HAP-1 (cell line): ENCODE measurements around the gene APOO.

Source experiments
- DNase-seq, 2 experiments: peaks; one replicate each; pipeline ENCODE4 v3.0.0-alpha.2; 2016 to 2020; ENCODE audit warnings: low spot score in 2 of 2
- H3K27me3 ChIP-seq: fragments of 250-450 bp; sonication (Bioruptor Pico); 2 replicates; pipeline ENCODE4 v1.5.1; 2020; ENCODE audit warnings: low read depth, mild to moderate bottlenecking, moderate library complexity
- H3K36me3 ChIP-seq: fragments of 250-450 bp; sonication (Bioruptor Pico); replicated peaks from 2 replicates; pipeline ENCODE4 v1.5.1; 2020; ENCODE audit warnings: mild to moderate bottlenecking
- H3K4me1 ChIP-seq: fragments of 250-450 bp; sonication (Bioruptor Pico); 2 replicates; pipeline ENCODE4 v1.5.1; 2020; ENCODE audit warnings: mild to moderate bottlenecking
- H3K4me3 ChIP-seq: fragments of 250-450 bp; sonication (Bioruptor Pico); 2 replicates; pipeline ENCODE4 v1.5.1; 2020; ENCODE audit warnings: mild to moderate bottlenecking, moderate library complexity
- H3K9me3 ChIP-seq: fragments of 250-450 bp; sonication (Bioruptor Pico); 2 replicates; pipeline ENCODE4 v1.5.1; 2020; ENCODE audit warnings: mild to moderate bottlenecking, moderate library complexity
- in situ Hi-C: fragments of 300-500 bp; cut with MboI; formaldehyde crosslinking; loops from 3 replicates; pipeline ENCODE4 v1.14.3; 2020; ENCODE audit warnings: low sequenced_read_pairs, inconsistent platforms, mixed read lengths

Gene APOO

GRCh38 chrX:23930894-23931604 is 23.3 kb upstream of the APOO start:
- in situ Hi-C loops = no loop called here
- no peaks in the 10 kb centered on the region for H3K36me3 ChIP-seq

DNA sequence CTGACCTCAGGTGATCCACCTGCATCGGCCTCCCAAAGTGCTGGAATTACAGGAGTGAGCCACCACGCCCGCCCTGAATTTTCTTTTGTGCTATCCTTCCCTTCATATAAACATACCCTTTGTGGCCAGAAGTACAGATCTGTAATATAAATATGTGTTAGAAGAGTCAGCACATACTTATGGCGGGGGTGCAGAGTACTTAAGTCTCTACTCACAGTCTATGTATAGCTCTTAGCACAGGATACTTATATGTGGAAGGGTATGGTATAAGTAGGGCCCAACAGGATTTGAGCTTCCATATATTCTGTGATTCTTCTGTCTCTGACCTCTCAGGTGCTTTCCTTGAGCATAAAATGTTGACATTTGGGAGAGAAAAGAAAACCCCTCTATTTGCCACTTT is 18.3 kb upstream of the APOO start:
- Histone ChIP-seq H3K4me3 (no peak overlapping the region), H3K36me3 (no peaks in the 10 kb centered on the region), H3K9me3 (no peaks in the 10 kb centered on the region; the same call in 1 of the 2 replicates), H3K4me1 (peaks cover 5% of the 10 kb centered on the region), H3K27me3 (no peaks in the 10 kb centered on the region)
- DNase-seq = no peak
- in situ Hi-C loops = no loop called here

More at GRCh38 chrX:23930894-23931604, 23.3 kb upstream of the APOO start:
- H3K4me1 ChIP-seq = peaks cover 9% of the 10 kb centered on the region
- DNase-seq = peak in 1 of 2 experiments; percentile 63
- H3K9me3 ChIP-seq = no peaks in the 10 kb centered on the region; the same call in 1 of the 2 replicates
- no peak overlapping the region for H3K4me3 ChIP-seq
- H3K27me3 ChIP-seq = no peaks in the 10 kb centered on the region

DNA sequence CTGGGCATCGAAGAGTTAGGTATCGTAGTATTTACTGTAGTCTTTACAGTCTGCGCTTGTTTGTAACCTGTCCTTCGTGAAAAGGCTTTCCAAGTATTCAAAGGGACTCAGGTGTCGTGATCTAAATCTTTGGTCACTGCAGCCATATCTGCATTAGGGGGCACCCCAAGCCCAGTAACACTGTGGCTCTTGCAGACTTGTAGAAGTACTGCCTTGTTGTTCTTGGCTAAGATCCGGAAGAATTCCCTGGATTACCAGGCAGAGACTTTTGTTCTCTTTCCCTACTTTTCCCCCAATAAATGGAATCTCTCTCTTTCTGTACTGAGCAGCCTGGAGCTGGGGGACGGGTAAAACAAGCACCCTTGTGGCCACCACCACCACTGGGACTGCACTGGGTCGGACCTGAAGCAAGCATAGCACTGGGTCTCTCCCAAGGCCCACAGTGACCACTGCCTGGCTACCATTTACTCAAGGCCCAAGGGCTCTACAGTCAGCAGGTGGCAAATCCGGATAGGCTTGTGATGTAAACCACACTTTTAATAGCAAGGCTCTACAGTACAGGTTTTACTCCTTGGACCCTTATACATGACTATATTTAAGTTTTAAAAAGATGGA is 12.1 kb upstream of the APOO start:
- H3K4me1 ChIP-seq = no peaks in the 10 kb centered on the region
- no peak overlapping the region for H3K4me3 ChIP-seq
- H3K27me3 ChIP-seq = no peaks in the 10 kb centered on the region; the same call in 1 of the 2 replicates
- no peaks in the 10 kb centered on the region for H3K36me3 ChIP-seq
- peaks cover 3% of the 10 kb centered on the region; the same call in 1 of the 2 replicates for H3K9me3 ChIP-seq
- in situ Hi-C loops = loop anchor here (10.0 to 25.0 kb wide), 2 partner anchors 105 to 317 kb away; partner anchors contain the start of gene KLHL15
- DNase-seq = no peak

GRCh38 chrX:23919148-23919547 is 11.4 kb upstream of the APOO start:
- in situ Hi-C loops = loop anchor here (10.0 to 25.0 kb wide), 2 partner anchors 106 to 318 kb away; partner anchors contain the start of gene KLHL15
- H3K4me1 ChIP-seq = no peaks in the 10 kb centered on the region
- no peak overlapping the region for H3K4me3 ChIP-seq
- H3K9me3 ChIP-seq = peaks cover 3% of the 10 kb centered on the region; the same call in 1 of the 2 replicates
- no peak for DNase-seq
- no peaks in the 10 kb centered on the region for H3K36me3 ChIP-seq
- no peaks in the 10 kb centered on the region; the same call in 1 of the 2 replicates for H3K27me3 ChIP-seq

GRCh38 chrX:23911126-23911835 is 3.5 kb upstream of the APOO start:
- no peak for DNase-seq
- no peak overlapping the region for H3K4me3 ChIP-seq
- no peaks in the 10 kb centered on the region for H3K36me3 ChIP-seq
- in situ Hi-C loops = loop anchor here (10.0 to 25.0 kb wide), 2 partner anchors 114 to 326 kb away; partner anchors contain the start of gene KLHL15
- H3K4me1 ChIP-seq = peaks cover 9% of the 10 kb centered on the region
- no peaks in the 10 kb centered on the region for H3K9me3 ChIP-seq
- H3K27me3 ChIP-seq = no peaks in the 10 kb centered on the region; the same call in 1 of the 2 replicates

DNA sequence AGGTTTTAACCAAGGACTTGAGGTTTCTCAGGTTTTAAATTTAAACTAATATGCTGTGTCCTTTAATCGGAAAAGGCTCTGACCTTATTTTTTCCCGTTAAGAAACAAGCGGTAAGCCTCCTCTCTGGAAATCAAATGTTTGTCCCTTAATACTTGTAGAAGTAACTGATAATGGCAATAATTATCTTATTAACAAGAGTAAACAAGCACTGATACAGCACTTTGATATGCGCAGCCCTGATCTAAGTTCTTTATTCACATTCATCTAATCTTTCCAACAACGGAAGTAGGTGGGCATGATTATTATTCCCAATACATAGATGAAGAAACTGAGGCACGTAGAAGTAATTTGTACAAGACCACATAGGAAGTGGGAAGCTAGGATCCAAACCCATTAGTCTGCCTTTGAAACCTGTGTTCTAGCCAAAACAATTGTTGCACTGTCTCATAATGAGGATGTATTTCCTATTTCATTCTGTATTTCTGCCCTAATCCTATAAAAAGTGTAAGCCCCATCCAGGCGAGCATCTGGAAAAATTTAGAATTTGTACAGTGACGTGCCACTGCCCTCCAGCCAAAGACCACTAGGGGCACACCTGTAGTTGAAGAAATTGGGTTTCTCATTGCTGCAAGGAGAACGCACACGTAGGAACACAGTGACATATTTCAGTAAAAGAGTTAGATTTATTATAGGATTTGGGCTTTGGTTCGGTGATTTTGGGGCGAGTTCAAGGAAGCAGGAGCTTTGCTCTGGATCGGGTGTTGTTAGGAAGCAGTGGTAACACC is 674 bp upstream of the APOO start:
- H3K4me3 ChIP-seq = peak overlapping the region; percentile 77
- H3K9me3 ChIP-seq = no peaks in the 10 kb centered on the region
- in situ Hi-C loops = loop anchor here (10.0 to 25.0 kb wide), 3 partner anchors 124 to 329 kb away; partner anchors contain the start of gene SAT1
- H3K36me3 ChIP-seq = no peaks in the 10 kb centered on the region
- H3K4me1 ChIP-seq = peaks cover 12% of the 10 kb centered on the region
- no peaks in the 10 kb centered on the region for H3K27me3 ChIP-seq
- DNase-seq = peak; percentile 34 to 54

DNA sequence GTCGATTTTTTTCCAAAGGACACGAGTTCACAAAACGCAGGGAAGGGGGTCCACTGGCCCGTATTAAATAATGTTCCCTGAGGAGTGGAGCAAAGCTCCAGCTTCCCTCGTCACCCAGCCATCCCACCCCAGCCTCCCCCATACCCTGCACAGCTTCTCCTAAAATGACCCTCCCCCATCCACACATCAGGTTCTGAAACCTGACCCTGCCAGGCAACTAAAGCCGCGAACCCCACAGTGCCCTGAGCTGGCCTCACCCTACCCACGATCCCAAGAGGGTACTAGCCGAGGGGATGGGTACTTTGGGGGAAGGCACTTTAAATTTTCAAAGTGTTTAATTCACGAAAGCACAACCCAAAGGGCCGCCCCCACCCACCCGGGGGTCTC is 634 bp downstream of the APOO start:
- Histone ChIP-seq H3K4me3 (peak overlapping the region; percentile 77), H3K27me3 (no peaks in the 10 kb centered on the region), H3K9me3 (no peaks in the 10 kb centered on the region), H3K36me3 (no peaks in the 10 kb centered on the region), H3K4me1 (peaks cover 15% of the 10 kb centered on the region)
- DNase-seq = peak in 1 of 2 experiments; percentile 57
- in situ Hi-C loops = loop anchor here (10.0 to 25.0 kb wide), 3 partner anchors 122 to 330 kb away; partner anchors contain the start of gene SAT1

GRCh38 chrX:23904096-23904495 is 3.6 kb downstream of the APOO start:
- in situ Hi-C loops = loop anchor here (5.0 to 25.0 kb wide), 4 partner anchors 119 to 333 kb away; partner anchors contain the start of gene SAT1
- H3K27me3 ChIP-seq = no peaks in the 10 kb centered on the region
- DNase-seq = peak; percentile 23 to 46
- H3K36me3 ChIP-seq = no peaks in the 10 kb centered on the region
- H3K4me3 ChIP-seq = no peak overlapping the region
- no peaks in the 10 kb centered on the region for H3K9me3 ChIP-seq
- peaks cover 17% of the 10 kb centered on the region for H3K4me1 ChIP-seq

GRCh38 chrX:23902419-23902818 is 5.3 kb downstream of the APOO start:
- DNase-seq = peak; percentile 26 to 75
- Histone ChIP-seq H3K4me1 (peaks cover 12% of the 10 kb centered on the region), H3K27me3 (no peaks in the 10 kb centered on the region), H3K4me3 (no peak overlapping the region), H3K36me3 (no peaks in the 10 kb centered on the region; the same call in 1 of the 2 replicates), H3K9me3 (no peaks in the 10 kb centered on the region)
- in situ Hi-C loops = loop anchor here (5.0 to 25.0 kb wide), 4 partner anchors 118 to 335 kb away; partner anchors contain the start of gene SAT1

DNA sequence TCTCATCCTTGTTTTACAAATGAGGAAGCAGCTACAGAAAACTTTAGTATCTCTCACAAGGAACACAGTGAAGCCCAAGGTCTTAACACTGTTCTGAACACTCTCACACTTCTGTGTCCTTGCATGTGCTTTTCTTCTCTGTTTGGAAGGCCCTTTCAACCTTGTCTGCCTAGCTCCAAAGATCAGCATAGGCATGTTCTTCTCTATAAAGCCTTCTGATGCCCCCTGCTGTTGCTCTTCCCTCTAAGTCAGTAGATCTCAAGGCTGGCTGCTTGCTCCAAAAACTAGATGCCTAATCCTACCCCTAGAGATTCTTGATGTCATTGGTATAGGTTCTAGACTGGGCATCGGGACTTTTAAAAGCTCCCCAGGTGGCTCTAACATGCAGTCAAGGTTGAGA is 5.9 kb downstream of the APOO start:
- H3K4me1 ChIP-seq = peaks cover 12% of the 10 kb centered on the region
- no peaks in the 10 kb centered on the region for H3K9me3 ChIP-seq
- H3K4me3 ChIP-seq = no peak overlapping the region
- H3K36me3 ChIP-seq = no peaks in the 10 kb centered on the region; the same call in 1 of the 2 replicates
- DNase-seq = peak; percentile 63 to 67
- no peaks in the 10 kb centered on the region for H3K27me3 ChIP-seq
- in situ Hi-C loops = loop anchor here (5.0 to 25.0 kb wide), 4 partner anchors 117 to 335 kb away; partner anchors contain the start of gene SAT1

DNA sequence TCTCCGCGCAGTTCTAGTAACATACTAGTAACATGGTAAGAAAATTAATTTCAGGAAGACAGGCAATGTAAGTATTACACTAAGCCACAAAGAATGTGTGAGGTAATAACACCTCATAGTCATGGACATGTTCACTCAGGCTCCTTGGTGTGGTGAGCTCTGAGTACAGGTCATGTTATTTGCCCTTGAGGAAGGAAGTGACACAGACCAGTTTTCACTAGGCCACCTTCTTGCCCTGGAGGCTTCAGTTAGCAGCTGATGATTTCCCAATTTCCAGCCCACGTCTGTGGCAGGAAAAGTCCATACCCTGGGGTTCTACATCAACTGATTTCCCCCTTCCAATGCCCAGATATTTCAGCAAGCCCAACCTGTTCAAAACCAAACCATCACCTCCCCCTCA is 6.7 kb downstream of the APOO start:
- Histone ChIP-seq H3K36me3 (no peaks in the 10 kb centered on the region; the same call in 1 of the 2 replicates), H3K4me1 (peaks cover 7% of the 10 kb centered on the region), H3K9me3 (no peaks in the 10 kb centered on the region), H3K4me3 (no peak overlapping the region), H3K27me3 (no peaks in the 10 kb centered on the region)
- in situ Hi-C loops = loop anchor here (5.0 to 25.0 kb wide), 4 partner anchors 116 to 336 kb away; partner anchors contain the start of gene SAT1
- no peak for DNase-seq

DNA sequence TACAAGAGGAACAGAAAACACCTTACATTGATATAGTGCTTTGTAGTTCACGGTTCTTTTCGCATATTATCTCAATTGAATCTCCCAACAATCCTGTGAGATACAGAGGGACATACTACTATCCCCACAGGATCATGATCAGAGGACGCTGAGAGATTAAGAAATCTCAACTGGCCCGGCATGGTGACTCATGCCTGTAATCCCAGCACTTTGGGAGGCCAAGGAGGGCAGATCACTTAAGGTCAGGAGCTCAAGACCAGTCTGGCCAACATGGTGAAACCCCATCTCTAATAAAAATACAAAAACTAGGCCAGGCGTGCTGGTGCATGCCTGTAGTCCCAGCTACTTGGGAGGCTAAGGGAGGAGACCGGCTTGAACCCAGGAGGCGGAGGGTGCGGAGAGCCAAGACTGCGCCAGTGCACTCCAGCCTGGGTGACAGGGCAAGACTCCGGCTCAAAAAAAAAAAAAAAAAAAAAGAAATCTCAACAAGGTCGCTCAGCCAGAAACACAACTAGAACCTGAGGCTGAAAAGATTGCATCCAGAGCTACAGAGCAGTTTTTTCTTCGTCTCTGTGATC is 7.4 kb downstream of the APOO start:
- no peaks in the 10 kb centered on the region for H3K27me3 ChIP-seq
- H3K4me3 ChIP-seq = no peak overlapping the region
- no peaks in the 10 kb centered on the region; the same call in 1 of the 2 replicates for H3K36me3 ChIP-seq
- DNase-seq = no peak
- H3K9me3 ChIP-seq = no peaks in the 10 kb centered on the region
- in situ Hi-C loops = loop anchor here (5.0 to 25.0 kb wide), 4 partner anchors 116 to 337 kb away; partner anchors contain the start of gene SAT1
- peaks cover 7% of the 10 kb centered on the region for H3K4me1 ChIP-seq
